Measurements from ENCODE around the gene TP63.

GRCh38 chr3:189727898-189728297 is 96.7 kb downstream of the TP63 start:
- TF ChIP-seq CTCF (IDR thresholded peaks at IDR 0.05) (no peak), POLR2A (IDR thresholded peaks at IDR 0.05) (no peak), POLR2AphosphoS5 (IDR thresholded peaks at IDR 0.05) (no peak)
